ENCODE measurements around the gene TBXAS1. TPM values are rescaled to one million over a fixed set of nuclear protein-coding genes. Genes with fewer than 3 reads are reported as not detected.

Gene TBXAS1
- polyA plus RNA-seq, 1 donor from 2014 or later, result 0.93 TPM

- no peak for TF ChIP-seq MXI1 (conservative IDR thresholded peaks at IDR 0.05; ENCODE audit: poor library complexity, severe bottlenecking)
- TF ChIP-seq EP300 (conservative IDR thresholded peaks at IDR 0.05; ENCODE audit: poor library complexity, severe bottlenecking), result no peak
Measured at GRCh38 chr7:139828446-139828845, 618 bp upstream of the TBXAS1 start (continued).

GRCh38 chr7:139829775-139830117, 682 bp downstream of the TBXAS1 start:
- Histone ChIP-seq H3K27me3 (ENCODE audit: insufficient read depth, low read depth, low read length) (no peaks in the 10 kb centered on the region), H3K27ac (ENCODE audit: low read length) (no peak overlapping the region), H3F3A (ENCODE audit: insufficient read depth, low read length, poor library complexity, severe bottlenecking) (no peaks in the 10 kb centered on the region), H3K36me3 (ENCODE audit: insufficient read depth, low read length) (no peaks in the 10 kb centered on the region), H3K9me3 (ENCODE audit: low read length) (no peaks in the 10 kb centered on the region), H3K79me2 (replicated peaks; ENCODE audit: insufficient read depth, low read length) (no peaks in the 10 kb centered on the region), H4K20me1 (ENCODE audit: insufficient read depth) (no peaks in the 10 kb centered on the region), H3K9me2 (ENCODE audit: insufficient read depth, low read length) (no peaks in the 10 kb centered on the region), H3K4me2 (ENCODE audit: low read length) (no peak overlapping the region), H3K4me3 (ENCODE audit: low read length) (no peak overlapping the region), H3K9ac (ENCODE audit: low read length) (no peak overlapping the region), H2AFZ (ENCODE audit: low read depth, low read length) (no peak overlapping the region)
- no peak for TF ChIP-seq EP300 (conservative IDR thresholded peaks at IDR 0.05; ENCODE audit: poor library complexity, severe bottlenecking)
- TF ChIP-seq POLR2AphosphoS5 (IDR thresholded peaks at IDR 0.05), result no peak
- TF ChIP-seq TAF1 (IDR thresholded peaks at IDR 0.05; ENCODE audit: low read depth), result no peak
- no peak for TF ChIP-seq RAD21 (conservative IDR thresholded peaks at IDR 0.05)
- no peak for TF ChIP-seq REST (IDR thresholded peaks at IDR 0.05; ENCODE audit: borderline replicate concordance)
- no peak for TF ChIP-seq EZH2 (IDR thresholded peaks at IDR 0.05; ENCODE audit: borderline replicate concordance, insufficient read depth, low read length, poor library complexity, severe bottlenecking)
- no peak for TF ChIP-seq MXI1 (conservative IDR thresholded peaks at IDR 0.05; ENCODE audit: poor library complexity, severe bottlenecking)
- TF ChIP-seq CTCF (IDR thresholded peaks at IDR 0.05; ENCODE audit: poor library complexity, severe bottlenecking), result no peak
- no peak for TF ChIP-seq SMC3 (conservative IDR thresholded peaks at IDR 0.05; ENCODE audit: poor library complexity)

- Histone ChIP-seq H3K9me2 (ENCODE audit: insufficient read depth, low read length) (no peaks in the 10 kb centered on the region), H3K36me3 (ENCODE audit: insufficient read depth, low read length) (no peaks in the 10 kb centered on the region), H3K4me3 (ENCODE audit: low read length) (no peak overlapping the region), H3K9me3 (ENCODE audit: low read length) (no peaks in the 10 kb centered on the region), H3F3A (ENCODE audit: insufficient read depth, low read length, poor library complexity, severe bottlenecking) (no peaks in the 10 kb centered on the region), H4K20me1 (ENCODE audit: insufficient read depth) (no peaks in the 10 kb centered on the region), H3K4me2 (ENCODE audit: low read length) (no peak overlapping the region), H3K79me2 (replicated peaks; ENCODE audit: insufficient read depth, low read length) (no peaks in the 10 kb centered on the region), H3K9ac (ENCODE audit: low read length) (no peak overlapping the region), H3K27me3 (ENCODE audit: insufficient read depth, low read depth, low read length) (no peaks in the 10 kb centered on the region), H3K27ac (ENCODE audit: low read length) (no peak overlapping the region), H2AFZ (ENCODE audit: low read depth, low read length) (no peak overlapping the region)
- TF ChIP-seq MXI1 (conservative IDR thresholded peaks at IDR 0.05; ENCODE audit: poor library complexity, severe bottlenecking) (no peak), TAF1 (IDR thresholded peaks at IDR 0.05; ENCODE audit: low read depth) (no peak), SMC3 (conservative IDR thresholded peaks at IDR 0.05; ENCODE audit: poor library complexity) (no peak), REST (IDR thresholded peaks at IDR 0.05; ENCODE audit: borderline replicate concordance) (no peak), RAD21 (conservative IDR thresholded peaks at IDR 0.05) (no peak)
Measured at GRCh38 chr7:139830292-139830691, 1.2 kb downstream of the TBXAS1 start.

All from neural cell (in vitro differentiated cells).